ENCODE measurements around the gene UNCX.

Gene UNCX

DNA sequence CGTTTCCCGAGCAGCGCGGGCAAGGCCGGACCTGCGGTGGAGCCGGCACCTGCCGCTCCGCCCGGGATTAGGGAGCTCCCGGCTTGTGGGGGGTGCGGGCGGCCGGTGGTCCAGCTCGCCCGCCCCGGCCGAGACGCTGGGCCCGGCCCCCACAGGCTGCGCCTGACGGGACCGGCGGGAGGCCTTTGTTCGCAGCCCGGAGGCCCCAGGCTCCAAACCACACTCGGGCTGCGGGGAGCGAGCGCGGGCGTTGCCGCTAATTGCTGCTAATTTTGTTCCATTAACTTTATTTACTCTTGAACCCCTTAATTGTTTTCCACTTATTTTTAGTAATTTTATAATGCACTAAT, 9.6 kb downstream of the UNCX start:
- peaks cover 38% of the 10 kb centered on the region for H3K27me3 Mint-ChIP-seq
- no peaks in the 10 kb centered on the region for H3K9me3 Mint-ChIP-seq (ENCODE audit: low read depth)
- peaks cover 22% of the 10 kb centered on the region for H3K4me1 Mint-ChIP-seq (ENCODE audit: low read depth)
- H3K4me3 Mint-ChIP-seq, result no peak overlapping the region
- H3K27ac Mint-ChIP-seq, result no peak overlapping the region
- H3K36me3 Mint-ChIP-seq, result no peaks in the 10 kb centered on the region

DNA sequence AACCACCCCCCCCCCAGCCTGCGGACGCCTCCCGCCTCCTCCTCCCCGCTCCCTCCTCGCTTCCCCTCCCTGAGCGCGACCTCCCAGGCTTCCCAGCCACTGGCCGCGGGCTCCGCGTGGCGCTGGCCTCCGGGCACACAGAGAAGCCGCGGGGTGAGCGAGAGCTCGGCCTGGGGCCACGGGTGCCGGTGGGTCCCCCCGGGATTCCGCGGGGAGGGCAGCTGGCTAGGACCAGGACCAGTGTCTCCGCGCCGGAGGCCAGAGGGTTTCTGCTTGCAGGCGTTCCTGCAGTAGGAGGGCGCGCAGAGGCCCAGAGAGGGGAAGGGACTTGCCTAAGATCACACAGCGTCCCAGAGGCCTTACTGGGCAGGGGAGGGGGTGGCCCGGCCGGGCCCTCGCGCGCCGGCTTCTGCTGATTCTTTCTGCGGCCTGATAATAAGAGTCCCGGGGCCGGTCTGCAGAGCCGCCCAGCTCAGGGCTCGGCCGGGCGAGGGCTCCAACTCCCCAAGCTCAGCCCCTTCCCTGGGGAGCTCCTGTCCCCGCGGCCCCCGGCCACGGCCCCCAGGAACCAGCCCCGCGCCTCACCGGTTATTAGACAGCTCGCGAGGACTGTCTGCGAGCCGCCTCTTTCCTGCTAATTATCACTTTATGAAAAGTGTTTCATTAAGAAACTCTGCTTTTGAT, 10.1 kb downstream of the UNCX start:
- H3K27me3 Mint-ChIP-seq, result peaks cover 36% of the 10 kb centered on the region
- no peak overlapping the region for H3K27ac Mint-ChIP-seq
- no peaks in the 10 kb centered on the region for H3K9me3 Mint-ChIP-seq (ENCODE audit: low read depth)
- no peak overlapping the region for H3K4me3 Mint-ChIP-seq
- H3K36me3 Mint-ChIP-seq, result no peaks in the 10 kb centered on the region
- peaks cover 20% of the 10 kb centered on the region for H3K4me1 Mint-ChIP-seq (ENCODE audit: low read depth)

DNA sequence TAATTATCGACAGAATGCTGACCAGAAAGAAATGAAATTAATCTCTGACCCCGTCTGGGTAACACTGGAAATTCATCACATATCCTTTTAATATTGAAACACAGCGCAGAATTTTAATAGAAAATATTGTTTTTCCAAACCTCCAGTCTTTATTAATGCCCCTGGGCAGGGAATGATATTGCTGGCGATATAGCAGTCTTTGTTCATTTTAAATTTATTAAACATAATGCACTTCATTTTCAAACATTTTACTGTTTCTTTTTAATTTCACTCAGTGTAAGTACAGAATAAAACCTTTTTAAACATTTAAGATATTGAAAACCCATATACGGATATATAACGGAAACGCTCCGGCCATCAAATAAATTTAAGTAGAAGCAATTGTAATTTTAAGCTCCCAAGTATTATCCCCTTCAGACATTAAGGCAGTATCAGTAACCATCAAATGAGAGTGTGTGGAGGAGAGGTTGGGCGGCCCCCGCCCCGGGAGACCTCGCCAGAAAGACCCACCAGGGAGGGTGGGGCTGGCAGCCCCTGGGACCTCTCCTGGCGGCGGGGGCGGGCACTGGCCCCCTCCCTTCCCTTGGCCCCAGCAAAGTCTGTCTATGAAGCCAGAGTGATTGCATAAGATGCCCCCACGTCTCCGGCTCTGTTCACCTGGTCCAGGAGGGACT, 10.8 kb downstream of the UNCX start:
- peaks cover 23% of the 10 kb centered on the region for H3K4me1 Mint-ChIP-seq (ENCODE audit: low read depth)
- H3K36me3 Mint-ChIP-seq, result no peaks in the 10 kb centered on the region
- H3K9me3 Mint-ChIP-seq (ENCODE audit: low read depth), result no peaks in the 10 kb centered on the region
- peaks cover 40% of the 10 kb centered on the region for H3K27me3 Mint-ChIP-seq
- H3K4me3 Mint-ChIP-seq, result no peak overlapping the region
- H3K27ac Mint-ChIP-seq, result no peak overlapping the region

DNA sequence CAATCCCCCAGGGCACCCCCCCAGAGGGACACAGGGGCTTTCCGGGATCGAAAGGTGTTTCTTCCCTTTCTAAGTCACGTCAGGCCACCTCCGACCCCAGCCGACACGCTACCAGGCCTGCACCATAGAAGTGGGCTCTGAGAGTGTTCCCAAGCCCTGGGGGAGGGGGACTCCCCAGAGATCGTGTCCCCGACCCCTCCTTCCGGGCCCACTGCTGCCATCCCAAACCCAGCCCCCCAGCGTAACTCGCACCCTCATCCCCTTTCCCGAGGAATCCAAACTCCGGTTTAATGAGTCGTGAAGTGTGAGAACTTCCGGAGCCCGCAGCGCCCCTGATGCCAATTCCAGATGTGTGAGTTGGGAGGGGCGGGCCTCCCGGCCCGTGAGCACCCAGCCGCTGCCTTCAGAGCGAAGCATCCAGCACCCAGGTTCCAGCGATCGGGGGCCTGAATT, 11.3 kb downstream of the UNCX start:
- H3K4me3 Mint-ChIP-seq, result no peak overlapping the region
- H3K4me1 Mint-ChIP-seq (ENCODE audit: low read depth), result peaks cover 24% of the 10 kb centered on the region
- H3K36me3 Mint-ChIP-seq, result no peaks in the 10 kb centered on the region
- peaks cover 40% of the 10 kb centered on the region for H3K27me3 Mint-ChIP-seq
- no peak overlapping the region for H3K27ac Mint-ChIP-seq
- H3K9me3 Mint-ChIP-seq (ENCODE audit: low read depth), result no peaks in the 10 kb centered on the region

DNA sequence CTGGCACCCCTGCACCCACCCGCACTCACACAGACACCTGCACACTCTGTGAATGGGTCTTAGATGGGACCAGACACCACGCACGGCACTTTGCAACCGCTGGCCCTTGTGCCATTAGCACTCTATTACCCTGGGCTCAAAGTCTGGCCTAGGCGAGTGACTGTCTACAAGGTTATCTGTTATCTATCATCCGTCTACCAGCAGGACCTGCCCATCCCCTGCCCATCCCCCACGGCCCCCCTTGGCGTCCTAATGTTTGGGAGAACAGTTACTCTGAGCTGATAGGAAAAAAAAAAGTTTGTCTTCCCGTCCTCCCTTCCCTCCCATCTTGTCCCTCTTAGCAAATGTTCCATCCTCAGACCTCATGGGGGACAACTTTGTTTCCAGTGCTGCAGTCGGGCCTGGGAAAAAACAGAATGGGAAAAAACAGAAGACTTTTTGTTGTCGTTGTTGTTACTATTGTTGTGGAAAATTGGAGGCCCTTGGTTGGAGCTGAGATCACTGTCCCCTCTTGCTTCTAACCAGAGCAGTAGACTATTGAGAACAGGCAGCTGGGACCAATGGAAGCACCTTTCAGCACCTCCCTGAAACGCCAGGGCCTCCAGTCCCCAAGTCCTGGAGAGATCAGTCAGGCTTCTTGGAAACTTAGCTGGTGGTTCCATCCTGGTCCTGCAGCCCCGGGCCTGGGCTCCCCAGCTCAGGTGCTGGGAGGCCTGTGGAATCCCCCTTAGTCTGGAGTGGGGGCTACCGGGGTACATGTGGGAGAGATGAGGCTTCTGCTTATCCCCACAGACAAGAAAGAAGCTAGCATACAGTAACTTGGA, 12.2 kb downstream of the UNCX start:
- Mint-ChIP-seq H3K4me3 (no peak overlapping the region), H3K4me1 (ENCODE audit: low read depth) (peaks cover 20% of the 10 kb centered on the region), H3K27ac (no peak overlapping the region), H3K36me3 (no peaks in the 10 kb centered on the region), H3K27me3 (peaks cover 35% of the 10 kb centered on the region), H3K9me3 (ENCODE audit: low read depth) (no peaks in the 10 kb centered on the region)

DNA sequence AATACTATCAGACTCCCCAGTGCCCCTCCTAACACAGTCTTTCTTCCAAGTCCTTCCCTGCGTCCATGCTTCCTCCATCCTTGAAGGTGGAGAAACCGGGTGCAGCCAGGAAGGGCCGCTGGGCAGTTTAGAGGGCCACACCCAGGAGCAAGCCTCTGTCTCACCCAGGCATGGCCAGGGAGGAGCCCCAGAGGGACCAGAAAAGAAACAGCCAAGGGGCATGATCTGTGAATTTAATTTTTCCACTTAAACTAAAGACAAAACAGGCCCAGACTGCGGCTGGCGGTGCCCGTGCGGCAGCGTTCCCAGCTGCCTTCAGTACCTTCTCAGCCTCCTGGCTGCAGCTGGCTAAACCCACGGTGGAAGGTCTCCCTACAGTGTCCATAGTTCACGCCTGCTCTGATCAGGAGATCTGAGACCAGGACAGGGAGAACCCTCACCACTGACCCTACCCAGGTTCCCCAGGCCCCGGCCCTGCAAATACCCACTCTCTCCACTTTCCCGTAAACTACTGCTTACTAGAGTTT, 12.9 kb downstream of the UNCX start:
- Mint-ChIP-seq H3K27me3 (peaks cover 38% of the 10 kb centered on the region), H3K4me1 (ENCODE audit: low read depth) (peaks cover 20% of the 10 kb centered on the region), H3K4me3 (no peak overlapping the region), H3K27ac (no peak overlapping the region), H3K9me3 (ENCODE audit: low read depth) (no peaks in the 10 kb centered on the region), H3K36me3 (no peaks in the 10 kb centered on the region)

DNA sequence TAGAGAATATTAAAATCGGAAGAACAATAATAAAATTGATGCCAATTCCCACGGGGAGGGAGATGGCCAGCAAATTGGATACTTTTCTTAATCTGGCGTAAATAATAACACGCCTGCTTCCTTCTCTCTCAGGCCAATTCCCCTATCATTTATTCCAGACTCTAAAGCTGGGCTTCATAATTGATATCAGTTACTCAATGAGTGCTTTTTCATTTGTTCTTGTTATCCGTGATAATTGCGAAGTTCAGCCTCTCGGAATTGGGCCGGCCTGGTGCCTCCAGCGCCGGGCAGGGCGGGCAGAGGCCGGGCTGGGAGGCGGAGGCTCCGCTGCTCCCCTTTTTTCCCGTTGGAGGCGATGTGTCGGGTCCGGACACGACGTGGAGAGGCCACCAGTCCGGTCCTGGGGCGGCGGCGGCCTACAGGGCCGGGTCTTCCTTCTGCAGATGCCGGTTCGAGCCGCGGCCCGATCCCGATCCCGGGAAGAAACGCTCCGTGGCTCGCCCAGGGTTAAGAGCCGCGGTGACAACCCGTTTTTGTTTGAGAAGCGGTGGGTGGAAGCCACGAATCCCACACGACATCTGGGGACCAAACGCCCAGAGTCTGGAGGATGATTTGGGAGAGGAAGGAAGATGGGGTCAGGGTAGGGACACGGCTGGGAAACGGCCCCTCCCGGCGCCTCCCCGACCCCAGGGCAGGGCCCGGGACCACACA, 13.6 kb downstream of the UNCX start:
- no peaks in the 10 kb centered on the region for H3K36me3 Mint-ChIP-seq
- H3K4me3 Mint-ChIP-seq, result no peak overlapping the region
- peaks cover 40% of the 10 kb centered on the region for H3K27me3 Mint-ChIP-seq
- H3K9me3 Mint-ChIP-seq (ENCODE audit: low read depth), result no peaks in the 10 kb centered on the region
- H3K4me1 Mint-ChIP-seq (ENCODE audit: low read depth), result peaks cover 18% of the 10 kb centered on the region
- no peak overlapping the region for H3K27ac Mint-ChIP-seq

DNA sequence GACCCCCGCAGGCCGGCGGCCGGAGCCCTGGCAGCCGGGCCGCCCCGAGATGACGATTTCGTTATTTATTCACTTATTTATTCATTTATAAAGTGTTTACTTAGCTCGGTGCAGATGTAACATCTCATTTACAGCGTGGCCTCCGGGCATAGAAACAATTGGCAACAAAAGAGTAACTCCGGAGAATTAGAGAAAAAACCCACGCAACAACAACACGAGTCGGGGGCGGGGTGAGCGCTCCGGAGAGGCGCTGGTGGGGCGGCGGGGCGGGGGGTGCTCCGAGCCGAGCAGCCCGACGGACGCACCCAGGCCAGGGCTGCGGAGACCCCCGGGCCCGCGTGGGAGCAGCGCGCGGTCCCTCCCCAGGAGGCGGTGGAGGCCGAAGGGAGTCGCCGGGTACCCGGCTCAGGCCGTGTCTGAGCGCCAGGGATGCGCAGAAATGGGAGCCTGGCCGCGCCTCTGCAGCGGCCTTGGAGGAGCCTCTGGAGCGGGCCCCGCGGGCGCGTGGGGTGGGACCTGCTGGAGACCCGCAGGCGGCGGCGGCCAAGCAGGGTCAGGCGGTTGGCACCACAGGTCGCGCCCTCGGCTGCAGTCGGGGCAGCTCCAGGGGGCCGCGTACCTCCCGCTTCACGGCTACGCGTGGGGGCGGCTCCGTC, 14.3 kb downstream of the UNCX start:
- Mint-ChIP-seq H3K4me3 (no peak overlapping the region), H3K27ac (no peak overlapping the region), H3K9me3 (ENCODE audit: low read depth) (no peaks in the 10 kb centered on the region), H3K4me1 (ENCODE audit: low read depth) (peaks cover 15% of the 10 kb centered on the region), H3K27me3 (peaks cover 39% of the 10 kb centered on the region), H3K36me3 (no peaks in the 10 kb centered on the region)

DNA sequence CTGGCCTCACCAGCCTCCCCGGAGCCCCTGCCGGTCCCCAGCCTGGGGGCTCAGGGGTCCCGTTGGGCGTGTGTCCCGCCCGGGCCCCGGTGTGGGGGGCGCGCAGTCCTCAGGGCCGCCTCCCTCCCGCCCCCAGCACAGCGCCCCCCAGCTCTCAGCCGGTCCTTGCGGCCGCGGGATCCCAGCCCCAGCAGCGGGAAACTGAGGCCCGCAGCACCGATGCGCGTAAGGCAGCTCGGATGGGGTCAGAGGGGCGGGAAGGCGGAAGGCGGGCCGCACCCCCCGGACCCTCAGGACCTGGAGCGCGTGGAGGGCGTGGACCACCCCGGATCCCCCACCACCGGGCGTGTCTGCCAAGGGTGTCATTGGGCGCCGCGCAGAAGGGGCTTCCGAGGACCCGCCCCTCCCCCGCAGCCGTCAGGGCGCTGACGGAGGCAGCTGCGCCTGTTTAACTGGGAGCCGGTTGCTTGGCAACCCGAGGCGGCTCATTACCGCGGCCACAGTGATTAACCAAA, 14.9 kb downstream of the UNCX start:
- Mint-ChIP-seq H3K36me3 (no peaks in the 10 kb centered on the region), H3K9me3 (ENCODE audit: low read depth) (no peaks in the 10 kb centered on the region), H3K4me3 (peak overlapping the region; percentile 30), H3K27ac (no peak overlapping the region), H3K27me3 (peaks cover 39% of the 10 kb centered on the region), H3K4me1 (ENCODE audit: low read depth) (peaks cover 15% of the 10 kb centered on the region)

DNA sequence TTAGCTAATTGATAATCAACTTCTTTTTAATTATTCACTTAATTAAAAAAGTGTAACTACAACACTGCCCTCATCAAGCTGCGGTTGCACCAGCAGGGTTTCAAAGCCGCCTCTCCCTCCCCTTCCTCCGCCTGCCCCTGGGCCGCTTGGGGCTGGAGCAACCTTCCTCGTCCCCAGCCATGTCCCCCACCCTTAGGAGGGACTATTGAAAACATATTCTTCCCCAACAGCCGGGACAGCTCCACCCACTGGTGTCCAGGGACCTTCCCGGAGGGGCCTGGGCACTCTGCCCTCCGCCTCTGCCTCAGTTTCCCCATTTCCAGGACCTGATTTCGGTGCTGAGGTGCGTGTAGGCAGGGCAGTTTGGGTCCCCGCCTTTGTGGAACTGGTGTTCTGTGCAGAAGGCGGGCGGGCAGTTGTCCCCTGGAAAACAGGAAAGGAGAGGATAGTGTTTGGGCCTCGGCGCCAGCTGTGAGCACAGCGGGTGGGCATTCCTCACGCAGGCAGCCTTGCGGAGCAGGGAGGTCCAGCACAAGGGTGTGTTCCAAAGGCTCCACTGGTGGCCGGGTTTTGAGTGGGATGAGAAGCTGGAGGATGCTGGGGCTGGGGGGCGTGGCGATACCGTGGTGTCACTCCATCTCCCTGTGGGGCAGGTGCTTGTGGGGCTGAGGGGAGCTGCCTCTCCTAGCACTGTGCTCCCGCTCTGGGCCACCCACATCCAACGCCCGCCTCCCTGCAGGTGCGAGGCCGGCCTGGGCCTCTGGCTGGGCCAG, 15.7 kb downstream of the UNCX start:
- Mint-ChIP-seq H3K4me3 (peak overlapping the region; percentile 35), H3K4me1 (ENCODE audit: low read depth) (peaks cover 13% of the 10 kb centered on the region), H3K9me3 (ENCODE audit: low read depth) (no peaks in the 10 kb centered on the region), H3K27ac (no peak overlapping the region), H3K27me3 (peaks cover 39% of the 10 kb centered on the region), H3K36me3 (no peaks in the 10 kb centered on the region)

DNA sequence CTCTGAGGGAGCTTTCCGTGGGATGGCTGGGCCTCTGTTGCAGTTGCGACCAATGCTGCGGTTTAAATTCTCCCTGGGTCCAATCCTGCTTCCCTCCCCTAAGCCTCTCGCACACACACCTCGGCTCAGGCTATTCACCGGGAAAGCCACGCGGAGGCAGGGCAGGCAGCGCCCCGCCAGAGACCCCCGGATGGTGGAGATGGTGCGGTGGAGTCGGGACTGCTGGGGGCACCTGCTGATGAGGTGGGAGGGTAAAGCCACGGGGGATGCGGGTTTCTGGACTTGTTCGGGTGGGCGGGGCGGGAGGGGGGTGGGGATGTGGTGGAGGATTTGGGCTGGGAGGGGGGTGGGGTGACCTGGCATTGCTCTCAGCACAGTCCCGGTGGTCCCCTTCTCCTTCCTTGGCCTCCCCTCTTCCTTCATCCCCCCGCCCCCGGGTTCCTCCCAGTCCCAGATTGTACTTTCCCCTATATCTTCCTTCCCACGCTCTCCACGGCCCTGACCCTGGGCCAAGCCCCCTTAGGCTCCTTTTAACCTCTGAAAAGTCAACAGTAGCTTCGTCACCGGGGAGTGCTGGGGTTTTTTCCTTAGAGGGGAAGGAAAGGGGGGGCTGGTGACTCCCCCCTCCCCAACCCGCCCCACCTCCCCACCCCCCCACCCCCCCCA, 16.4 kb downstream of the UNCX start:
- Mint-ChIP-seq H3K36me3 (no peaks in the 10 kb centered on the region), H3K27me3 (peaks cover 36% of the 10 kb centered on the region), H3K27ac (no peak overlapping the region), H3K4me1 (ENCODE audit: low read depth) (peaks cover 11% of the 10 kb centered on the region), H3K9me3 (ENCODE audit: low read depth) (no peaks in the 10 kb centered on the region), H3K4me3 (no peak overlapping the region)

DNA sequence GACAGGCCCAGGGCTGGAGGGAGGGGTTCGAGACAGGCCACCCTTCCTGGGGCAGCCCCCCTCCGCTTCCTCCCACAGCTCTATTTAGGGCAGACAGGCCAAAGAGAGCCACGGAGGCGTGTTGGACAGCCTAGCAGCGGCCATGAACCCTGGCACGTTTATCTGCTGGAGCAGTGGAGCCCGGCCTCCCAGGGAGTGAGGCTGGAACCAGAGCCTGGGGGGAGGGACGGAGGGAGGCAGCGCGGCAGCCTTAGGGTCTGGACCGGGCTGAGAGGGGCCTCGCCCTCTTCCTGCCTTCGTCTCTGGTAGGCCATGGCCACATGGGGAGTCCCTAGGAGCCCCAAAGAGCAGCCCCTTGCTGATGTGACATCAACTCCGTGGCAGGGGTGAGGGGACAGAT, 17.1 kb downstream of the UNCX start:
- Mint-ChIP-seq H3K27me3 (peaks cover 35% of the 10 kb centered on the region), H3K27ac (no peak overlapping the region), H3K9me3 (ENCODE audit: low read depth) (no peaks in the 10 kb centered on the region), H3K4me3 (no peak overlapping the region), H3K36me3 (no peaks in the 10 kb centered on the region), H3K4me1 (ENCODE audit: low read depth) (peaks cover 11% of the 10 kb centered on the region)

DNA sequence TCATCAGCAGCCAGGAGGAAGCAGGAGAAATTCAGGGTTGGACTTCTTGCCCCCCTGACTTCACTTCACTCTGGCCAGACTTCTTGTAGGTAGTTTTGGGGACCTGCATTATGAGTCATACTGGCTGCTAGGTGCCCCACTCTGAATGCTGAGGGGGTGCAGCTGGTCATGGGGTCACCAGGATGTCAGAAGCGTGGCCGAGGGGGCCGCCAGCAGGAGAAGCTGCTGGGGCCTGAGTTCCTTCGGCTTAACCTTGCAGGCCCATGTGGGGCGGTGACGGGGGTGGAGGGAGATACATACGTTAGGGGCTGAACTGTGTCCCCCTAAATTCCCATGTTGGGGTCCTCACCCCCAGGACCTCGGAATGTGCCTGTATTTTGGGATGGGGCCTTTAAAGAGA, 18.2 kb downstream of the UNCX start:
- no peaks in the 10 kb centered on the region for H3K9me3 Mint-ChIP-seq (ENCODE audit: low read depth)
- peaks cover 29% of the 10 kb centered on the region for H3K27me3 Mint-ChIP-seq
- no peak overlapping the region for H3K27ac Mint-ChIP-seq
- H3K36me3 Mint-ChIP-seq, result no peaks in the 10 kb centered on the region
- no peak overlapping the region for H3K4me3 Mint-ChIP-seq
- peaks cover 10% of the 10 kb centered on the region for H3K4me1 Mint-ChIP-seq (ENCODE audit: low read depth)

Measured in activated naive CD8-positive, alpha-beta T cell (primary cell).